ENCODE data around the gene ELOB.
"Not testable (repeated sequence)": the region's sequence is repeated elsewhere in the genome, so short reads cannot be mapped to it uniquely, and the experiment has no call there.

Gene ELOB

GRCh38 chr16:2745116-2745890 lies 31.8 kb downstream of the ELOB start:
- DNase-seq, result no peak

GRCh38 chr16:2744711-2745110 lies 32.4 kb downstream of the ELOB start:
- DNase-seq, result no peak

- DNase-seq, result no peak
These were observed 33.9 kb downstream of the ELOB start for GRCh38 chr16:2743007-2743810.

- no peak for DNase-seq
These were observed 34.6 kb downstream of the ELOB start for GRCh38 chr16:2742323-2743006.

- no peak for DNase-seq
These were observed 35.9 kb downstream of the ELOB start for GRCh38 chr16:2741168-2741567.

- DNase-seq, result no peak
These were observed 36.6 kb downstream of the ELOB start for GRCh38 chr16:2740476-2740875.

GRCh38 chr16:2739625-2740430 lies 37.3 kb downstream of the ELOB start:
- DNase-seq, result no peak

GRCh38 chr16:2738615-2739014 lies 38.5 kb downstream of the ELOB start:
- no peak for DNase-seq

GRCh38 chr16:2737895-2738418 lies 39.1 kb downstream of the ELOB start:
- no peak for DNase-seq

- no peak for DNase-seq
These were observed 39.9 kb downstream of the ELOB start for GRCh38 chr16:2737238-2737605.

GRCh38 chr16:2736476-2737237 lies 40.4 kb downstream of the ELOB start:
- no peak for DNase-seq

- DNase-seq, result no peak
These were observed 42.1 kb downstream of the ELOB start for GRCh38 chr16:2734844-2735515.

- no peak for DNase-seq
These were observed 49.0 kb downstream of the ELOB start for GRCh38 chr16:2728034-2728433.

GRCh38 chr16:2726923-2727322 lies 50.2 kb downstream of the ELOB start:
- DNase-seq, result no peak

GRCh38 chr16:2724816-2725348 lies 52.2 kb downstream of the ELOB start:
- DNase-seq, result no peak

GRCh38 chr16:2724088-2724676 lies 52.9 kb downstream of the ELOB start:
- DNase-seq, result no peak

- not testable (repeated sequence) for DNase-seq
These were observed 55.4 kb downstream of the ELOB start for GRCh38 chr16:2721634-2722173.

Data from NCI-H2171 treated with DMSO at 0.1 percent for 48 hours (cell line).